ENCODE measurements around the gene CACNA1G. TPM values are rescaled to one million over a fixed set of nuclear protein-coding genes. Genes with fewer than 3 reads are reported as not detected.

Gene CACNA1G
- total and polyA plus RNA-seq, 10 donors = 0.02 to 1.3 (median 0.09) TPM; not detected in 1

DNA sequence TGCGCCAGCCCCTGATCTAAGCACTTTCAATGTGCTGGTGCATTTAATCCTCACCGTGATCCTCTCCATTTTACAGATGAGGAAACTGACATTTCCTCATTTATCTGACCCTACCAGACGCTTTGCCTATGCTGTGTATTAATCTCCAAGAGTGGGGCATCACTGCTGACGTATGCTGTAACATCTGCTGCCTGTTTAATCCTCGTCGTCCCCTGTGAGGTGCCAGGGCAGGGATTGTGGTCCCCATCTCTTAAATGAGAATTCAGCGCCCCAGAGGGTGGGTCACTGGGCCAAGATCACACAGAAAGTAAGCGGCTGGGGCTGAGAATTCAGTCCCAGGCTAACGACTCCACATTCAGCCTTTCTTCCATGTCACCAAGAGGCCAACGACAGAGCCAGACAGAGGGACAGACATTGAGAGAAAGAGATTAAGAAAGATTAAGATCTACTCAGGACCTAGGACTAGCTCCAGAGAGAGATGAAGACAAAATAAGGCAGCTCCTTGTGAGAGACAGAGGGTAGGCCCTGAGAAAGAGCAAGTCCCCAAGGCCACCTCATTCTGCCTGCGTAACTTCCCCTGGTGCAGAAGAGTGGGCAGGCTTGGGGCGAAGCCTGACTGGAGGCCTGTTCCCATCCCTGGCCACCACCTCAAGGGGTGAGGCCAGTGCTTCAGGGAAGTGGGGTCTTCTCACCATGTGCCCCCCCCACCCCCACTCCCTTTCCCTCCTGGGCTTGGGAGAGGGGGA lies 13.5 kb downstream of the CACNA1G start:
- H3K36me3 ChIP-seq = no peaks in the 10 kb centered on the region
- WGBS, 5 donors = 85 to 93% (median 86%) methylated on average over 12 of the region's 12 CpGs
- H3K27me3 ChIP-seq (replicated peaks in 1 of 7) = peaks cover 0 to 33% (median 0%) of the 10 kb centered on the region in 7 donors
- H3K9me3 ChIP-seq = no peaks in the 10 kb centered on the region
- no peaks in the 10 kb centered on the region for H3K4me1 ChIP-seq
- DNase-seq = no peak
- H3K4me3 ChIP-seq = no peak overlapping the region
- intact Hi-C loops (cut with DNase I; ENCODE audit: low total_unique reads) = no loop called here
- TF ChIP-seq POLR2AphosphoS5 (IDR thresholded peaks at IDR 0.05) (no peak), POLR2A (IDR thresholded peaks at IDR 0.05) (no peak)
- TF ChIP-seq, protein P1, sequence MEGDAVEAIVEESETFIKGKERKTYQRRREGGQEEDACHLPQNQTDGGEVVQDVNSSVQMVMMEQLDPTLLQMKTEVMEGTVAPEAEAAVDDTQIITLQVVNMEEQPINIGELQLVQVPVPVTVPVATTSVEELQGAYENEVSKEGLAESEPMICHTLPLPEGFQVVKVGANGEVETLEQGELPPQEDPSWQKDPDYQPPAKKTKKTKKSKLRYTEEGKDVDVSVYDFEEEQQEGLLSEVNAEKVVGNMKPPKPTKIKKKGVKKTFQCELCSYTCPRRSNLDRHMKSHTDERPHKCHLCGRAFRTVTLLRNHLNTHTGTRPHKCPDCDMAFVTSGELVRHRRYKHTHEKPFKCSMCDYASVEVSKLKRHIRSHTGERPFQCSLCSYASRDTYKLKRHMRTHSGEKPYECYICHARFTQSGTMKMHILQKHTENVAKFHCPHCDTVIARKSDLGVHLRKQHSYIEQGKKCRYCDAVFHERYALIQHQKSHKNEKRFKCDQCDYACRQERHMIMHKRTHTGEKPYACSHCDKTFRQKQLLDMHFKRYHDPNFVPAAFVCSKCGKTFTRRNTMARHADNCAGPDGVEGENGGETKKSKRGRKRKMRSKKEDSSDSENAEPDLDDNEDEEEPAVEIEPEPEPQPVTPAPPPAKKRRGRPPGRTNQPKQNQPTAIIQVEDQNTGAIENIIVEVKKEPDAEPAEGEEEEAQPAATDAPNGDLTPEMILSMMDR (IDR thresholded peaks at IDR 0.05 in 8 of 11, conservative IDR thresholded peaks at IDR 0.05 in 3 of 11) = no peak
- H3K27ac ChIP-seq = no peak overlapping the region

DNA sequence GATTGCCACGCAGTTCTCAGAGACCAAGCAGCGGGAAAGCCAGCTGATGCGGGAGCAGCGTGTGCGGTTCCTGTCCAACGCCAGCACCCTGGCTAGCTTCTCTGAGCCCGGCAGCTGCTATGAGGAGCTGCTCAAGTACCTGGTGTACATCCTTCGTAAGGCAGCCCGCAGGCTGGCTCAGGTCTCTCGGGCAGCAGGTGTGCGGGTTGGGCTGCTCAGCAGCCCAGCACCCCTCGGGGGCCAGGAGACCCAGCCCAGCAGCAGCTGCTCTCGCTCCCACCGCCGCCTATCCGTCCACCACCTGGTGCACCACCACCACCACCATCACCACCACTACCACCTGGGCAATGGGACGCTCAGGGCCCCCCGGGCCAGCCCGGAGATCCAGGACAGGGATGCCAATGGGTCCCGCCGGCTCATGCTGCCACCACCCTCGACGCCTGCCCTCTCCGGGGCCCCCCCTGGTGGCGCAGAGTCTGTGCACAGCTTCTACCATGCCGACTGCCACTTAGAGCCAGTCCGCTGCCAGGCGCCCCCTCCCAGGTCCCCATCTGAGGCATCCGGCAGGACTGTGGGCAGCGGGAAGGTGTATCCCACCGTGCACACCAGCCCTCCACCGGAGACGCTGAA lies 15.2 kb downstream of the CACNA1G start:
- 80 to 90% (median 88%) methylated on average over 11 to 33 of the region's 33 CpGs for WGBS, 5 donors
- H3K27me3 ChIP-seq (replicated peaks in 1 of 7) = peaks cover 0 to 41% (median 0%) of the 10 kb centered on the region in 7 donors

DNA sequence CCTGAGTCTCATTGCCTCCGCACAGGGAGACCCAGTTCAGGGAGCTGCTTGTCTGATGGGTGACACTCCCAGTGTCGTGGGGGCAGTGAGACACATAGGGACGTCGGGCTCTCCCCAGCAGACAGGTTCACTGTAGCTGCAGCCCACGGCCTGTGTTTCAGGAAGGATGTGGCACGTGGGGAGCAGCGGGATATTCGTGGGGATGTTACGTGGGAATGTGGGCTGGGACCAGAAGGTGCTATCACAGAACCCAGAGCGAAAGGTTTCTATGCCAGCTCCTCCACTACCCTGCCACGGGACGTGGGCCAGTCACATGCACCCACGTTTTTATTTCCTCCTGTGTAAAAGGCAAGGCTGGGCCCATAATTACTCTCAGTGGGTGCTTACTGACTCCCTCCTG lies 16.3 kb downstream of the CACNA1G start:
- Histone ChIP-seq H3K4me1 (no peaks in the 10 kb centered on the region), H3K4me3 (no peak overlapping the region), H3K27me3 (replicated peaks in 1 of 7) (peaks cover 0 to 45% (median 0%) of the 10 kb centered on the region in 7 donors), H3K36me3 (no peaks in the 10 kb centered on the region), H3K27ac (no peak overlapping the region), H3K9me3 (no peaks in the 10 kb centered on the region)
- no peak for DNase-seq
- intact Hi-C loops (cut with DNase I; ENCODE audit: low total_unique reads) = no loop called here
- 57 to 77% (median 60%) methylated on average over 10 to 13 of the region's 13 CpGs for WGBS, 5 donors
- TF ChIP-seq, protein P1 (IDR thresholded peaks at IDR 0.05 in 8 of 11, conservative IDR thresholded peaks at IDR 0.05 in 3 of 11) = no peak
- TF ChIP-seq POLR2AphosphoS5 (IDR thresholded peaks at IDR 0.05) = no peak
- TF ChIP-seq POLR2A (IDR thresholded peaks at IDR 0.05) = no peak

More for the DNA sequence above, 15.2 kb downstream of the CACNA1G start:
- Histone ChIP-seq H3K9me3 (no peaks in the 10 kb centered on the region), H3K27ac (no peak overlapping the region), H3K4me1 (no peaks in the 10 kb centered on the region), H3K36me3 (no peaks in the 10 kb centered on the region), H3K4me3 (no peak overlapping the region)
- no peak for TF ChIP-seq POLR2AphosphoS5 (IDR thresholded peaks at IDR 0.05)
- TF ChIP-seq, protein P1 (IDR thresholded peaks at IDR 0.05 in 8 of 11, conservative IDR thresholded peaks at IDR 0.05 in 3 of 11) = no peak
- no peak for TF ChIP-seq POLR2A (IDR thresholded peaks at IDR 0.05)
- no peak for DNase-seq
- intact Hi-C loops (cut with DNase I; ENCODE audit: low total_unique reads) = no loop called here

DNA sequence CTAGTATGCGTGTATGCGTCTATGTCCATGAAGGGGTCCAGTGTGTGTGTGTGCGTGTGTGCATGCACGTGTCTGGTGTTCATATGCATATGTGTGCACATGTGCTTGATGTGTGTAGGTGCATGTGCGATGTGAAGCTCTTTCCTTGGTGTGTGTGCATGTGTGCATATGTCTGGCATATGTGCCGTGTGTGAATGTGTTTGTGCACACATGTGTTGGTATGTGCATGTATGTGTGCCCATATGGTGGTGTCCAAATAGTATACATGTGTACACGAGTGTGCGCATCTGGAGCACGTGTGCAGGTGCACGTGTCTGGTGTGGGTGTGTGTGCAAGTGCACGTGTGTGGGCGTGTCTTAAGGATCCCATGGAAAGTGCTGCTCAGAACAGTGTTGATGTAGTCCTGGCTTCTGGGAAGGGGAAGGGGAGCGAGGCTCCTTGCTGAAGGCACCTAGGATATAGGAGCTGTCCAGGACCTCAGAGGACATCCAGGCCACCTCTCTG lies 17.0 kb downstream of the CACNA1G start:
- no peaks in the 10 kb centered on the region for H3K9me3 ChIP-seq
- H3K27ac ChIP-seq = no peak overlapping the region
- WGBS, 5 donors = 83 to 95% (median 92%) methylated on average over 12 to 13 of the region's 13 CpGs
- no peak for DNase-seq
- no peak overlapping the region for H3K4me3 ChIP-seq
- intact Hi-C loops (cut with DNase I; ENCODE audit: low total_unique reads) = no loop called here
- no peak for TF ChIP-seq POLR2A (IDR thresholded peaks at IDR 0.05)
- no peaks in the 10 kb centered on the region for H3K36me3 ChIP-seq
- H3K4me1 ChIP-seq = no peaks in the 10 kb centered on the region
- peaks cover 0 to 43% (median 0%) of the 10 kb centered on the region in 7 donors for H3K27me3 ChIP-seq (replicated peaks in 1 of 7)

Measured in spleen (tissue), 11 donors.